H1 (cell line): ENCODE results near the gene FKBP5. TPM values are rescaled to one million over a fixed set of nuclear protein-coding genes. Genes with fewer than 3 reads are reported as not detected.

Source experiments
- CTCF ChIA-PET: fragments of 300-600 bp; sonication (Branson Sonifier 250); formaldehyde crosslinking; loops from one replicate; lab custom pipeline; 2021; ENCODE audit not compliant: partially characterized antibody; lab: Charles Lee
- POLR2A ChIA-PET: fragments of 300-600 bp; sonication (Branson Sonifier 250); formaldehyde crosslinking; loops from one replicate; lab custom pipeline; 2021; ENCODE audit warnings: inconsistent platforms; ENCODE audit not compliant: partially characterized antibody; lab: Charles Lee
- DNase-seq, 2 experiments: peaks; one replicate each; pipeline versions ENCODE4 v3.0.0 to v3.0.0-alpha.2; 2010 to 2022; ENCODE audit warnings: low spot score in 2 of 2, low read depth in 1 of 2, mixed read lengths in 1 of 2
- FAIRE-seq: peaks from 2 replicates; lab custom pipeline; 2011; peaks lifted over from hg19 to GRCh38; lab: Jason Lieb, UNC
- H2AFZ ChIP-seq: 2 replicates; pipeline ENCODE4 v1.8.1; 2012; ENCODE audit warnings: low read length, inconsistent platforms
- H2AK5ac ChIP-seq: 2 replicates; pipeline ENCODE4 v1.6.1; 2013; ENCODE audit warnings: low read depth, low read length
- H2BK120ac ChIP-seq: replicated peaks from 2 replicates; pipeline ENCODE3; 2013; ENCODE audit warnings: low read depth, low read length, inconsistent platforms
- H2BK12ac ChIP-seq: 2 replicates; pipeline ENCODE4 v1.6.1; 2013; ENCODE audit warnings: low read depth, low read length
- H2BK15ac ChIP-seq: 2 replicates; pipeline ENCODE4 v1.6.1; 2013; ENCODE audit warnings: low read length
- H2BK20ac ChIP-seq: 2 replicates; pipeline ENCODE4 v1.6.1; 2013; ENCODE audit warnings: low read length
- H2BK5ac ChIP-seq: 2 replicates; pipeline ENCODE4 v1.6.1; 2013; ENCODE audit warnings: low read depth, low read length
- H3K14ac ChIP-seq: 2 replicates; pipeline ENCODE4 v1.6.1; 2013; ENCODE audit warnings: inconsistent platforms; ENCODE audit not compliant: insufficient read length
- H3K18ac ChIP-seq: 2 replicates; pipeline ENCODE4 v1.6.1; 2013; ENCODE audit warnings: low read length; ENCODE audit errors: extremely low read depth
- H3K23ac ChIP-seq: 2 replicates; pipeline ENCODE4 v1.6.1; 2013; ENCODE audit warnings: inconsistent platforms; ENCODE audit not compliant: insufficient read length
- H3K23me2 ChIP-seq: 2 replicates; pipeline ENCODE4 v1.6.1; 2013; ENCODE audit warnings: low read depth, low read length
- H3K27ac ChIP-seq: 2 replicates; pipeline ENCODE4 v1.6.1; 2011; ENCODE audit warnings: low read depth, low read length, inconsistent platforms
- H3K27me3 ChIP-seq, 4 experiments: replicated peaks in 1 of 4; 1 replicate in 1 of 4; 2 replicates in 3 of 4; pipeline versions ENCODE4 v1.6.1 to v1.8.1; 2011 to 2013; ENCODE audit warnings: low read length in 3 of 4, mild to moderate bottlenecking in 3 of 4, inconsistent platforms in 2 of 4, mixed read lengths in 2 of 4, moderate library complexity in 1 of 4; ENCODE audit not compliant: control insufficient read depth in 3 of 4, insufficient read depth in 3 of 4; ENCODE audit errors: extremely low read depth in 1 of 4
- H3K36me3 ChIP-seq, 4 experiments: 2 replicates each; pipeline versions ENCODE4 v1.6.1 to v1.8.1; 2011 to 2013; ENCODE audit warnings: mild to moderate bottlenecking in 4 of 4, low read length in 3 of 4, moderate library complexity in 2 of 4, control low read depth in 1 of 4, inconsistent platforms in 1 of 4; ENCODE audit not compliant: insufficient read depth in 4 of 4, control insufficient read depth in 2 of 4
- H3K4ac ChIP-seq: replicated peaks from 2 replicates; pipeline ENCODE3; 2013; ENCODE audit warnings: low read length, low read depth, mixed read lengths, inconsistent platforms; ENCODE audit not compliant: insufficient read length
- H3K4me1 ChIP-seq, 4 experiments: replicated peaks in 1 of 4; 1 replicate in 1 of 4; 2 replicates in 3 of 4; pipeline versions ENCODE4 v1.6.1 to v1.8.1; 2011 to 2013; ENCODE audit warnings: low read length in 3 of 4, inconsistent platforms in 2 of 4, mixed read lengths in 1 of 4; ENCODE audit not compliant: insufficient read depth in 4 of 4, control insufficient read depth in 3 of 4
- H3K4me2 ChIP-seq, 2 experiments: 2 replicates each; pipeline versions ENCODE4 v1.6.1 to v1.8.1; 2011 to 2013; ENCODE audit warnings: low read depth in 2 of 2, low read length in 2 of 2, control low read depth in 1 of 2, inconsistent platforms in 1 of 2, mild to moderate bottlenecking in 1 of 2; ENCODE audit not compliant: insufficient read depth in 1 of 2
- H3K4me3 ChIP-seq, 4 experiments: fragments of 200-600, 300-600 bp in 1 of 4; sonication (generic), shearing (Covaris generic), sonication (Bioruptor Twin) in 1 of 4; 2 replicates each; pipeline versions ENCODE4 v1.5.1 to v1.8.1; 2011 to 2016; ENCODE audit warnings: low read length in 4 of 4, low read depth in 3 of 4, control low read depth in 2 of 4, inconsistent platforms in 2 of 4, mild to moderate bottlenecking in 2 of 4, mixed read lengths in 1 of 4, moderate library complexity in 1 of 4; ENCODE audit not compliant: insufficient read depth in 2 of 4; ENCODE audit errors: extremely low read depth in 1 of 4
- H3K56ac ChIP-seq: replicated peaks from 2 replicates; pipeline ENCODE3; 2013; ENCODE audit warnings: low read depth, mild to moderate bottlenecking, mixed read lengths, low read length, inconsistent platforms; ENCODE audit not compliant: insufficient read length
- H3K79me1 ChIP-seq: 2 replicates; pipeline ENCODE4 v1.6.1; 2013; ENCODE audit warnings: low read depth, low read length, control low read depth
- H3K79me2 ChIP-seq, 2 experiments: 2 replicates each; pipeline versions ENCODE4 v1.6.1 to v1.8.1; 2012 to 2013; ENCODE audit warnings: low read length in 2 of 2, mild to moderate bottlenecking in 2 of 2, inconsistent platforms in 1 of 2; ENCODE audit not compliant: insufficient read depth in 2 of 2, control insufficient read depth in 1 of 2
- H3K9ac ChIP-seq, 4 experiments: replicated peaks in 1 of 4; 1 replicate in 1 of 4; 2 replicates in 3 of 4; pipeline versions ENCODE4 v1.6.1 to v1.8.1; 2011 to 2013; ENCODE audit warnings: low read depth in 3 of 4, low read length in 3 of 4, control low read depth in 2 of 4, mild to moderate bottlenecking in 2 of 4, moderate library complexity in 2 of 4, inconsistent platforms in 1 of 4; ENCODE audit errors: extremely low read depth in 1 of 4
- H3K9me3 ChIP-seq, 2 experiments: 2 replicates each; pipeline versions ENCODE4 v1.6.1 to v1.8.1; 2012 to 2013; ENCODE audit warnings: mild to moderate bottlenecking in 2 of 2, moderate library complexity in 2 of 2, control low read depth in 1 of 2, inconsistent platforms in 1 of 2, low read depth in 1 of 2, low read length in 1 of 2, mixed read lengths in 1 of 2; ENCODE audit not compliant: insufficient read depth in 2 of 2
- H4K20me1 ChIP-seq, 2 experiments: replicated peaks in 1 of 2; 2 replicates each; pipeline versions ENCODE3 to v1.8.1; 2011 to 2013; ENCODE audit warnings: inconsistent platforms in 2 of 2, low read length in 2 of 2, mild to moderate bottlenecking in 1 of 2; ENCODE audit not compliant: insufficient read depth in 2 of 2, control insufficient read depth in 1 of 2
- H4K5ac ChIP-seq: 2 replicates; pipeline ENCODE4 v1.6.1; 2013; ENCODE audit warnings: low read length, low read depth, mixed read lengths, inconsistent platforms; ENCODE audit not compliant: insufficient read length
- H4K8ac ChIP-seq: 2 replicates; pipeline ENCODE4 v1.8.0; 2013; ENCODE audit warnings: mild to moderate bottlenecking, moderate library complexity, low read length, inconsistent platforms; ENCODE audit not compliant: insufficient read depth; ENCODE audit errors: extremely low read depth
- H4K91ac ChIP-seq: replicated peaks from 2 replicates; pipeline ENCODE3; 2013; ENCODE audit warnings: low read length, mixed read lengths, inconsistent platforms; ENCODE audit not compliant: insufficient read length
- HDAC6 ChIP-seq: IDR thresholded peaks from one replicate; pipeline ENCODE4 v1.7.1; 2012; ENCODE audit warnings: low read depth, mild to moderate bottlenecking, inconsistent platforms, low read length, moderate library complexity
- NANOG ChIP-seq: IDR thresholded peaks from 2 replicates; pipeline ENCODE4 v1.6.1; 2011; ENCODE audit warnings: low read length, low read depth, mild to moderate bottlenecking, inconsistent platforms; ENCODE audit not compliant: insufficient read depth, poor library complexity, severe bottlenecking
- POLR2AphosphoS5 ChIP-seq: IDR thresholded peaks from 2 replicates; pipeline ENCODE4 v1.6.1; 2011; ENCODE audit warnings: low read depth, low read length
- SRF ChIP-seq: IDR thresholded peaks from 2 replicates; pipeline ENCODE4 v1.6.1; 2011; ENCODE audit warnings: mild to moderate bottlenecking, low read depth, low read length, moderate library complexity
- ZNF274 ChIP-seq: IDR thresholded peaks from 2 replicates; pipeline ENCODE4 v1.7.0; 2012; ENCODE audit warnings: low read length, borderline replicate concordance; ENCODE audit errors: extremely low read depth
- WGBS, 2 experiments: shearing (Covaris generic) in 1 of 2; methylation state at CpG; one replicate each; pipeline versions ENCODE4 v1.1.6 to v1.1.7; 2013 to 2015; ENCODE audit warnings: low lambda C conversion rate in 2 of 2, mixed read lengths in 2 of 2, inconsistent platforms in 1 of 2, low coverage in 1 of 2, missing lambda C conversion rate in 1 of 2; ENCODE audit not compliant: insufficient replicate concordance in 2 of 2, insufficient coverage in 1 of 2, insufficient read length in 1 of 2; ENCODE audit errors: extremely low coverage in 1 of 2, missing lambda C conversion rate in 1 of 2; 5-methylcytosine and 5-hydroxymethylcytosine counted together
- polyA plus RNA-seq, 7 experiments: library from polyadenylated mRNA; depleted of rRNA in 3 of 7; stranded (reverse) in 5 of 7; unstranded in 2 of 7; fragments of >200 nt in 5 of 7; fragments of 200-250 nt in 2 of 7; gene quantifications; 1 replicate in 5 of 7; 2 replicates in 1 of 7; 4 replicates in 1 of 7; pipeline versions ENCODE4 v1.2.1 to v1.2.3, GENCODE V29; 2011 to 2013; ENCODE audit warnings: missing spikeins in 2 of 7, mixed read lengths in 2 of 7
- total RNA-seq: library from RNA; stranded (reverse); fragmentation: NEBNext Ultra II Directional; extraction: Animal tissue kit (Norgen Biotek cat#: 25700); gene quantifications from 2 replicates; pipeline ENCODE4 v1.2.1, GENCODE V29; 2021

The FKBP5 gene
- total and polyA plus RNA-seq, 2 of the 8 experiments (the other 6 are each of a cell fraction or from before 2014, with no cell fraction given), result 14.3 to 40.4 TPM

GRCh38 chr6:35582315-35582714 is 106.4 kb downstream of the FKBP5 start:
- Histone ChIP-seq H3K9me3 (no peaks in the 10 kb centered on the region), H2BK15ac (no peak overlapping the region), H3K4me2 (no peak overlapping the region), H2AFZ (no peak overlapping the region), H3K4ac (no peak overlapping the region), H4K20me1 (peaks cover 0 to 2% of the 10 kb centered on the region in 2 experiments), H3K27ac (no peak overlapping the region), H3K9ac (no peak overlapping the region; a peak in 1 of 7 replicates), H3K36me3 (peaks cover 0 to 13% (median 0%) of the 10 kb centered on the region in 4 experiments; a peak in 3 of 8 replicates), H2BK5ac (no peak overlapping the region), H3K79me2 (no peaks in the 10 kb centered on the region), H3K56ac (no peak overlapping the region), H4K5ac (no peak overlapping the region), H3K23ac (no peak overlapping the region), H3K4me3 (no peak overlapping the region), H3K23me2 (no peaks in the 10 kb centered on the region), H2AK5ac (no peak overlapping the region), H4K8ac (no peak overlapping the region), H3K14ac (no peak overlapping the region), H4K91ac (no peak overlapping the region), H3K18ac (no peak overlapping the region), H2BK12ac (no peak overlapping the region), H3K79me1 (no peaks in the 10 kb centered on the region), H3K27me3 (no peaks in the 10 kb centered on the region), H3K4me1 (no peaks in the 10 kb centered on the region), H2BK120ac (no peak overlapping the region), H2BK20ac (no peak overlapping the region)
- TF ChIP-seq NANOG, result no peak
- no peak for TF ChIP-seq HDAC6
- TF ChIP-seq ZNF274, result no peak
- no peak for TF ChIP-seq SRF
- TF ChIP-seq POLR2AphosphoS5, result no peak
- no peak for DNase-seq
- POLR2A ChIA-PET, result no interaction called here
- no peak for FAIRE-seq
- CTCF ChIA-PET, result interaction anchor here (0.5 to 5.1 kb wide), 10 partner anchors 13 to 363 kb away, joined by 3 to 84 read pairs (median 6); partner anchors contain the start of gene ARMC12
- 89% methylated on average over 2 of the region's 2 CpGs; no CpG with 5 or more reads in 1 of the 2 experiments for WGBS, 2 experiments
